Tibial nerve (tissue), 4 donors: ENCODE measurements around the gene DCAF6. TPM values are rescaled to one million over a fixed set of nuclear protein-coding genes. Genes with fewer than 3 reads are reported as not detected.
A peak's percentile ranks its signal among the peaks of the same experiment; 100 is the strongest.

ENCODE experiments used
- DNase-seq, 2 donors: peaks; one replicate each; pipeline ENCODE4 v3.0.0-alpha.2; 2019; ENCODE audit warnings: low spot score in 2 of 2
- H3K27ac ChIP-seq, 4 donors: fragments of 200-600 bp; sonication (generic) in 3 of 4; one replicate each; pipeline ENCODE4 v1.5.1; 2017 to 2019; ENCODE audit warnings: mild to moderate bottlenecking in 1 of 4
- H3K27me3 ChIP-seq, 2 donors: fragments of 200-600 bp; sonication (generic) in 1 of 2; one replicate each; pipeline versions ENCODE4 v1.5.1 to v1.6.0; 2017 to 2019
- H3K36me3 ChIP-seq, 3 donors: fragments of 200-600 bp; sonication (generic); one replicate each; pipeline ENCODE4 v1.5.1; 2018 to 2019
- H3K4me1 ChIP-seq, 4 donors: fragments of 200-600 bp; sonication (generic) in 3 of 4; one replicate each; pipeline ENCODE4 v1.5.1; 2017 to 2019
- H3K4me3 ChIP-seq, 4 donors: fragments of 200-600 bp; sonication (generic) in 3 of 4; one replicate each; pipeline ENCODE4 v1.5.1; 2017 to 2019; ENCODE audit warnings: mild to moderate bottlenecking in 1 of 4, moderate library complexity in 1 of 4
- H3K9me3 ChIP-seq, 4 donors: fragments of 200-600 bp; sonication (generic) in 3 of 4; one replicate each; pipeline ENCODE4 v1.5.1; 2017 to 2019
- EP300 ChIP-seq, 2 donors: sonication (generic); formaldehyde crosslinking; IDR thresholded peaks; one replicate each; pipeline ENCODE4 v1.6.1; 2017; ENCODE audit warnings: antibody characterized with exemption in 2 of 2, mild to moderate bottlenecking in 1 of 2
- POLR2A ChIP-seq, 2 donors: fragments of 450-650 bp; IDR thresholded peaks; one replicate each; pipeline ENCODE4 v1.6.1; 2017; ENCODE audit warnings: antibody characterized with exemption in 2 of 2, mild to moderate bottlenecking in 2 of 2, moderate library complexity in 2 of 2
- WGBS, 2 donors: methylation state at CpG; one replicate each; pipeline ENCODE4 v1.1.5; 2018; 5-methylcytosine and 5-hydroxymethylcytosine counted together
- total RNA-seq, 4 donors: library from RNA; depleted of rRNA; stranded (reverse); fragments of >200 nt; gene quantifications; one replicate each; pipeline ENCODE4 v1.1.0, GENCODE V29; 2016
- TF ChIP-seq, protein P1 (sequence below), 5 experiments: fragments of 200-600 bp in 3 of 5; fragments of 450-650 bp in 2 of 5; sonication (generic) in 3 of 5; IDR thresholded peaks; one replicate each; pipeline ENCODE4 v1.5.1; 2016 to 2019; ENCODE audit warnings: antibody characterized with exemption in 5 of 5, mild to moderate bottlenecking in 3 of 5, moderate library complexity in 2 of 5

Gene DCAF6
- total RNA-seq, 4 donors from 2014 or later = 75.7 to 118 (median 77.4) TPM

DNA sequence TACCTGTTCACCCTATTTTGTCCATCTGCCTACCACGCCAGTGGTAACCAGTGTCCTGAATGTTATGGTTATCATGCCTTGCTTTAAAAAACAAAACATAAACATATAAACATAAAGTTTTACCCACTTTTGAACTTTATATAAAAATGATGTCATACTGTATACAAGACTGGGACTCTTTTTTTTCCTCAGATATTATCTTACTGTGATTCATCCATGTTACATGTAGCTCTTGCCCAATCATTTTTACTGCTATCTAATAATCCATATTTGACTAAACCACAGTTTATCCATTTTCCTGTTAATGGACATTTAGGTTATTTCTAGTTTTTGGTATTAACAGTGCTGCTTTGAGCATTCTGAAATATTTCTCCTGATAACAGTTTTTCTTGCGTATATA lies 121.4 kb downstream of the DCAF6 start:
- H3K27ac ChIP-seq = no peak overlapping the region
- no peak overlapping the region for H3K4me3 ChIP-seq
- H3K36me3 ChIP-seq = peaks cover 0 to 23% (median 0%) of the 10 kb centered on the region in 3 donors
- TF ChIP-seq EP300 (IDR thresholded peaks at IDR 0.05) = no peak
- no peak for TF ChIP-seq POLR2A (IDR thresholded peaks at IDR 0.05)
- H3K27me3 ChIP-seq = no peaks in the 10 kb centered on the region
- H3K4me1 ChIP-seq = no peaks in the 10 kb centered on the region
- H3K9me3 ChIP-seq = no peaks in the 10 kb centered on the region
- WGBS, 2 donors = 96 to 99% methylated on average over 2 of the region's 2 CpGs
- DNase-seq = no peak

DNA sequence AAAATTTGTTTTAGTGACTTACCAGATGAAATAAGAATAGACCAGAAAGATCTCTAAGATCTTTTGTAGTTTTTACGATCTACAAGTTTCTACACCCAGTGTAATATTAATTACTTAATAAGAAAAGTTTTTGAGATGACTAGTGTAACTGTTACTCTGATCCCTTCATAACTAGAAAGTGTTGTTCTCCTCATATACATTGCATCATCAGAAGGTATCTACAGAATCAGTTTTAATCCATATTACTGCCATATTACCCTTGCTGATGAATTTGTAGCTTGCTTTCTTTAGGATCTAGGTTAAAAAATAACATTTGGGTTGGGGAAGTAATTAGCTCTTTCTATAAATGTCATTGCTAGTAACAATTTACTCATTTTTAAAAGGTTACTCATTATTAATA lies 127.7 kb downstream of the DCAF6 start:
- Histone ChIP-seq H3K4me3 (no peak overlapping the region), H3K36me3 (peaks cover 0 to 63% (median 0%) of the 10 kb centered on the region in 3 donors), H3K4me1 (no peaks in the 10 kb centered on the region), H3K9me3 (no peaks in the 10 kb centered on the region), H3K27ac (no peak overlapping the region), H3K27me3 (no peaks in the 10 kb centered on the region)
- DNase-seq = no peak
- WGBS, 2 donors = 93 to 98% methylated on average over 1 of the region's 1 CpG
- TF ChIP-seq, protein P1, sequence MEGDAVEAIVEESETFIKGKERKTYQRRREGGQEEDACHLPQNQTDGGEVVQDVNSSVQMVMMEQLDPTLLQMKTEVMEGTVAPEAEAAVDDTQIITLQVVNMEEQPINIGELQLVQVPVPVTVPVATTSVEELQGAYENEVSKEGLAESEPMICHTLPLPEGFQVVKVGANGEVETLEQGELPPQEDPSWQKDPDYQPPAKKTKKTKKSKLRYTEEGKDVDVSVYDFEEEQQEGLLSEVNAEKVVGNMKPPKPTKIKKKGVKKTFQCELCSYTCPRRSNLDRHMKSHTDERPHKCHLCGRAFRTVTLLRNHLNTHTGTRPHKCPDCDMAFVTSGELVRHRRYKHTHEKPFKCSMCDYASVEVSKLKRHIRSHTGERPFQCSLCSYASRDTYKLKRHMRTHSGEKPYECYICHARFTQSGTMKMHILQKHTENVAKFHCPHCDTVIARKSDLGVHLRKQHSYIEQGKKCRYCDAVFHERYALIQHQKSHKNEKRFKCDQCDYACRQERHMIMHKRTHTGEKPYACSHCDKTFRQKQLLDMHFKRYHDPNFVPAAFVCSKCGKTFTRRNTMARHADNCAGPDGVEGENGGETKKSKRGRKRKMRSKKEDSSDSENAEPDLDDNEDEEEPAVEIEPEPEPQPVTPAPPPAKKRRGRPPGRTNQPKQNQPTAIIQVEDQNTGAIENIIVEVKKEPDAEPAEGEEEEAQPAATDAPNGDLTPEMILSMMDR (IDR thresholded peaks at IDR 0.05) = no peak
- TF ChIP-seq POLR2A (IDR thresholded peaks at IDR 0.05) (no peak), EP300 (IDR thresholded peaks at IDR 0.05) (no peak)

DNA sequence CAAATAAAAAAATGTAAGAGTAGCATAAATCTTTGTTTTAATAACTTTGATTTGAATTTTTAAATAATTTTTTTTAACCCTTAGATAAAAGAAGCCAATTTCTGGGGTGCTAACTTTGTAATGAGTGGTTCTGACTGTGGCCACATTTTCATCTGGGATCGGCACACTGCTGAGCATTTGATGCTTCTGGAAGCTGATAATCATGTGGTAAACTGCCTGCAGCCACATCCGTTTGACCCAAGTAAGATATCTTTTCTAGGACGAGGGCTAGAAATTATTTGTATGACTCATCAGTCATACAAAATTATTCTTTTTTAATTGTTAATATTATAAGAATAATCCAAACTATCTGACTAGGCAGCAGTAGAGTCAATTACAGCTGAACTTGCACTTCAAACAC lies 129.0 kb downstream of the DCAF6 start:
- no peak for DNase-seq
- Histone ChIP-seq H3K4me3 (no peak overlapping the region), H3K27ac (no peak overlapping the region), H3K9me3 (no peaks in the 10 kb centered on the region), H3K27me3 (no peaks in the 10 kb centered on the region), H3K4me1 (no peaks in the 10 kb centered on the region), H3K36me3 (peaks cover 0 to 65% (median 0%) of the 10 kb centered on the region in 3 donors)
- no peak for TF ChIP-seq POLR2A (IDR thresholded peaks at IDR 0.05)
- TF ChIP-seq, protein P1 (IDR thresholded peaks at IDR 0.05) = no peak
- no peak for TF ChIP-seq EP300 (IDR thresholded peaks at IDR 0.05)
- 76 to 77% methylated on average over 3 of the region's 3 CpGs for WGBS, 2 donors

DNA sequence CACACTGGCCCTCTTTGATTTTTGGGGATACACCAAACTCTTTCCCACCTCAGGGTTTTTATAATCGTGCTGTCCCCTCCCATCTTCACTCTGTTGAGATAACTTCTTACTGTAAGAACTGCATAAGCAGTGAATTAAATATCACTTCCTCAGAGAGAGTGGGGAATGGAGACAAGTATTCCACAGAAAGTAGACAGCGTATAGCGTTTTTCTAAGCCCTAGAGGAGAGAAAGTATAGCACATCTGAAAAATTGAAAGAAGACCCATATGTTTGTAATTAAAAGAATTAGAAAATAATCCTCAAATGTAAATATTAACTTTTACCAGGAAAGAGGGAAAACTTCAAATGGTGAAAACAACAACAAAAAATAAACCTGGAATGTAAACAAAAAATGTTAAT lies 132.9 kb downstream of the DCAF6 start:
- Histone ChIP-seq H3K4me3 (no peak overlapping the region), H3K36me3 (peaks cover 0 to 96% (median 0%) of the 10 kb centered on the region in 3 donors), H3K27me3 (no peaks in the 10 kb centered on the region), H3K9me3 (no peaks in the 10 kb centered on the region), H3K4me1 (no peaks in the 10 kb centered on the region), H3K27ac (no peak overlapping the region)
- TF ChIP-seq POLR2A (IDR thresholded peaks at IDR 0.05) (no peak), EP300 (IDR thresholded peaks at IDR 0.05) (no peak)
- 67 to 82% methylated on average over 3 of the region's 3 CpGs for WGBS, 2 donors
- DNase-seq = no peak

DNA sequence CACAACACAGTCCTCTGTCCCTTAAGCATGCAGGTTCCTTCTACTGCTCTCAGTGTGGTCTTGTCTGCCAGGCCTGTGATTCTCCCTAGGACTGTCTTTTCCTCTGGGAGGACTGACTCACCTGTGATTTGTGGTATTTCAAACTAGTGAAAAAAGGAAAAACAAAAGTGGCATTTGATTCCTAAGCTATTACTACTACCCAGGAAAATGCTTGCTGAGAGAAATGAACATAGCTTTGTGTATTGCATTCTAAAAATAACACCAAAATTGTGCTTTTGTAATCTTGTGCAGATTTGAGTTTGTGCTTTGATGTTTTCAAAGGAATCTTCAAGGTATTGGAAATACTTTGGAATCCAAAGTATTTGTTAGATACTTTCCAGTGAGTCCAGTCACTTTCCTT lies 143.3 kb downstream of the DCAF6 start:
- Histone ChIP-seq H3K27ac (no peak overlapping the region), H3K9me3 (no peaks in the 10 kb centered on the region), H3K4me3 (no peak overlapping the region), H3K36me3 (peaks cover 0 to 39% (median 3%) of the 10 kb centered on the region in 3 donors), H3K4me1 (peaks cover 0 to 23% (median 3%) of the 10 kb centered on the region in 4 donors), H3K27me3 (no peaks in the 10 kb centered on the region)
- DNase-seq = no peak
- TF ChIP-seq POLR2A (IDR thresholded peaks at IDR 0.05) (no peak), EP300 (IDR thresholded peaks at IDR 0.05) (no peak)
- TF ChIP-seq, protein P1 (IDR thresholded peaks at IDR 0.05) = no peak

DNA sequence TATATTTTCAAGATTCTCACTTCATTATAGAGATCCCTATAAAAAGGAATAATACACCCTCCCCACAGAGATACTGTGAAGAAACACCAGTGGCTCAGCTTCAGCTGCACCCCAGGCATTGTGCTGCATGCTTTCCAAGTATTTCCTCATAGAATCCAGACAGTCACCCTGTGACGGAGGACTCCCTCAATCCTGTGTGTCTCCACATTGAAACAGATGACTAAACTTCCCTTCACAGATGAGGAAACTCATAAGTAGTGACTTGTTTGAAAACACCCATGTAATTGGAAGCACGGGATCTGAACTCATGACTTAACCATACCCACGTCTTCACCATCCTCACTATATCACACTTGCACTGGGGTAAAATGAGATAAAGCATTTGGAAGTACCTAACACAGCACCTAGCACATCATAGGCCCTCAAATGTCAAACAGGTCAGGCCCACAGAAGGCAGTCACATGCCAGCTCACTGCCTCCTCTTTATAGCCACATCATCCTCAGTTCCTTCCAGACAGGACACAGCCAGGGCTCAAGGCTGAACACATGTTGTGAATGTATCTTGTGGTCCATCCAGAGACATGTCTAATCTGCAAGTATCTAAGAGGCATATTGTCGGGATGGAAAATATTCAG lies 145.0 kb downstream of the DCAF6 start:
- Histone ChIP-seq H3K4me3 (no peak overlapping the region), H3K36me3 (peaks cover 0 to 32% (median 0%) of the 10 kb centered on the region in 3 donors), H3K27ac (peak overlapping the region in 2 of 4 donors; percentile 58 to 72), H3K4me1 (peaks cover 0 to 40% (median 9%) of the 10 kb centered on the region in 4 donors), H3K9me3 (no peaks in the 10 kb centered on the region), H3K27me3 (no peaks in the 10 kb centered on the region)
- peak in 1 of 2 donors; percentile 23 for DNase-seq
- 85 to 90% methylated on average over 4 of the region's 4 CpGs for WGBS, 2 donors
- TF ChIP-seq EP300 (IDR thresholded peaks at IDR 0.05) = peak in 1 of 2 donors; percentile 47
- TF ChIP-seq, protein P1 (IDR thresholded peaks at IDR 0.05) = no peak
